ENCODE results near the gene RASSF3.

- TF ChIP-seq CTCF (conservative IDR thresholded peaks at IDR 0.05; ENCODE audit: low read length) (no peak), EZH2phosphoT487 (IDR thresholded peaks at IDR 0.05; ENCODE audit: borderline replicate concordance) (no peak)
These were observed 38.9 kb upstream of the RASSF3 start for GRCh38 chr12:64571411-64571810.
